ENCODE results near the gene ANKRD50. TPM values are rescaled to one million over a fixed set of nuclear protein-coding genes. Genes with fewer than 3 reads are reported as not detected.

ANKRD50 gene, protein sequence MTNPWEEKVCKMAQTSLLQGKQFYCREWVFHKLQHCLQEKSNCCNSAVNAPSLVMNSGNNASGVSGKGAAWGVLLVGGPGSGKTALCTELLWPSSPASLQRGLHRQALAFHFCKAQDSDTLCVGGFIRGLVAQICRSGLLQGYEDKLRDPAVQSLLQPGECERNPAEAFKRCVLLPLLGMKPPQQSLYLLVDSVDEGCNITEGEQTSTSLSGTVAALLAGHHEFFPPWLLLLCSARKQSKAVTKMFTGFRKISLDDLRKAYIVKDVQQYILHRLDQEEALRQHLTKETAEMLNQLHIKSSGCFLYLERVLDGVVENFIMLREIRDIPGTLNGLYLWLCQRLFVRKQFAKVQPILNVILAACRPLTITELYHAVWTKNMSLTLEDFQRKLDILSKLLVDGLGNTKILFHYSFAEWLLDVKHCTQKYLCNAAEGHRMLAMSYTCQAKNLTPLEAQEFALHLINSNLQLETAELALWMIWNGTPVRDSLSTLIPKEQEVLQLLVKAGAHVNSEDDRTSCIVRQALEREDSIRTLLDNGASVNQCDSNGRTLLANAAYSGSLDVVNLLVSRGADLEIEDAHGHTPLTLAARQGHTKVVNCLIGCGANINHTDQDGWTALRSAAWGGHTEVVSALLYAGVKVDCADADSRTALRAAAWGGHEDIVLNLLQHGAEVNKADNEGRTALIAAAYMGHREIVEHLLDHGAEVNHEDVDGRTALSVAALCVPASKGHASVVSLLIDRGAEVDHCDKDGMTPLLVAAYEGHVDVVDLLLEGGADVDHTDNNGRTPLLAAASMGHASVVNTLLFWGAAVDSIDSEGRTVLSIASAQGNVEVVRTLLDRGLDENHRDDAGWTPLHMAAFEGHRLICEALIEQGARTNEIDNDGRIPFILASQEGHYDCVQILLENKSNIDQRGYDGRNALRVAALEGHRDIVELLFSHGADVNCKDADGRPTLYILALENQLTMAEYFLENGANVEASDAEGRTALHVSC (N-terminal part only)
- 6.8 TPM for polyA plus RNA-seq (2012; ENCODE audit: insufficient read depth, insufficient read length, low read depth)

DNA sequence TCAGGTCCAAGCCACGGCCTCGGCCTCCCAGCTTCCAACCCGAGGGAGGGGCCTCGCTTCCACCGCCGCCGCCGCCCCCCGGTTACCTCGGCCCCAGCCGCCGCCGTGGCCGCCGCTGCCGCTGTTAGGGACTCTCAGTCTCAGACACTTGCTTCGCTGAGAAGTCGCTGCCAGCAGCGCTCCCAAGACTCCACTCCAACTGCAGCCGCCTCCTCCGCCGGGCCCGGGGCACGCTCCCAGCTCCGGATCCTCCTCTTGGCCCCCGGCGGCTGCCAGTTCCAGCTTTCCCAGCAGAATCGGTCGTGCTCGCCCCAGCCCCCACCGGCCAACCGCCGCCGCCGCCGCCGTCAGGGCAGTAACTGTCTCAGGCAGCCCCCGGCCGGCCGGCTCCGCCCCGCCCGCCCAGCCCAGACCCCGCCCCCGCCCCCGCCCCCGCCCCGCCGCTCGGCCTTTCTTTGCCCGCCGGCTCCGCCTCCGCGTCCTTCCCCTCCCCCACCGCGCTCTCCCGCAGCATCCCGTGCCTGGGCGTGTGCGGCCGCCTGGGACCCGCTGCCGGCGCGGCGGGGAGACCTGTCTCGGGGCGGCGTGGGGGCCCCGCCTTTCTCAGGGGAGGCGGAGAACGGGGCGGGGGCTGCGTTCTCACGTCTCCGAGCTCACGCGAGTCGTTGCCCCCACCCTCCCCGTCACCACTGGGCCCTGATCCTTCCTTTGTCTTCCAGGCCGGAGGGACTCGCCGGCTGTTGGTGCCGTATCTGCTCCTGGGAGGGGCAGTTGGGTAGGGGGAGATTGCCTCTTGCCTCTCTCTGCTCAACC lies at the start of gene ANKRD50:
ANKRD50 (minus strand) TSS at position 361 of the 813 bp plus-strand sequence. CDS start 2,221 bp downstream, outside the sequence.
- TF ChIP-seq, protein P1, sequence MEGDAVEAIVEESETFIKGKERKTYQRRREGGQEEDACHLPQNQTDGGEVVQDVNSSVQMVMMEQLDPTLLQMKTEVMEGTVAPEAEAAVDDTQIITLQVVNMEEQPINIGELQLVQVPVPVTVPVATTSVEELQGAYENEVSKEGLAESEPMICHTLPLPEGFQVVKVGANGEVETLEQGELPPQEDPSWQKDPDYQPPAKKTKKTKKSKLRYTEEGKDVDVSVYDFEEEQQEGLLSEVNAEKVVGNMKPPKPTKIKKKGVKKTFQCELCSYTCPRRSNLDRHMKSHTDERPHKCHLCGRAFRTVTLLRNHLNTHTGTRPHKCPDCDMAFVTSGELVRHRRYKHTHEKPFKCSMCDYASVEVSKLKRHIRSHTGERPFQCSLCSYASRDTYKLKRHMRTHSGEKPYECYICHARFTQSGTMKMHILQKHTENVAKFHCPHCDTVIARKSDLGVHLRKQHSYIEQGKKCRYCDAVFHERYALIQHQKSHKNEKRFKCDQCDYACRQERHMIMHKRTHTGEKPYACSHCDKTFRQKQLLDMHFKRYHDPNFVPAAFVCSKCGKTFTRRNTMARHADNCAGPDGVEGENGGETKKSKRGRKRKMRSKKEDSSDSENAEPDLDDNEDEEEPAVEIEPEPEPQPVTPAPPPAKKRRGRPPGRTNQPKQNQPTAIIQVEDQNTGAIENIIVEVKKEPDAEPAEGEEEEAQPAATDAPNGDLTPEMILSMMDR (IDR thresholded peaks at IDR 0.05; ENCODE audit: low read depth, low read length) = no peak
- H3K27me3 ChIP-seq = no peaks in the 10 kb centered on the region
- DNase-seq = peak; percentile 97
- H3K36me3 ChIP-seq = peaks cover 4% of the 10 kb centered on the region; the same call in 1 of the 2 replicates
- peak within 1 kb of the TSS; percentile 91 for H3K4me3 ChIP-seq (ENCODE audit: low read depth, low read length)
- peaks cover 7% of the 10 kb centered on the region; the same call in 1 of the 2 replicates for H3K4me1 ChIP-seq
- no peaks in the 10 kb centered on the region for H3K9me3 ChIP-seq

DNA sequence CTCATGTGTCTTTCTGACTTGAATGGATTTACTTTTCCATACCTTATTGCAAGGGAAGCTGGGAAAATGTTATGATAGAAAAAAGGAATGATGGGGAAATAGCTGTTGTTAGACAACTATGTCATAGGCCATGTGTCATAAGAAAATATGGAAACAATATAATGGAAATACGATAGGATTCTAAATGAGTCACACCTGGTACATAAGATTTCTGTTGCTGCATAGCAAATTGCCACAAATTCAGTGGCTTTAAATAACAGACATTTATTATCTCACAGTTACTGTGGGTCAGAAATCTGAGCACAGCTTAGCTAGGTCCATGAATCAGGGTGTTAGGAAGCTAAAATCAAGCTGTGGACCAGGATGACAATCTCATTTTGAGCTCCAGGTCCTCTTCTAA lies 44.6 kb upstream of the ANKRD50 start:
- no peak for DNase-seq
- H3K27me3 ChIP-seq = no peaks in the 10 kb centered on the region
- no peaks in the 10 kb centered on the region for H3K4me1 ChIP-seq
- TF ChIP-seq, protein P1 (IDR thresholded peaks at IDR 0.05; ENCODE audit: low read depth, low read length) = no peak
- H3K36me3 ChIP-seq = no peaks in the 10 kb centered on the region
- H3K4me3 ChIP-seq (ENCODE audit: low read depth, low read length) = no peak overlapping the region
- H3K9me3 ChIP-seq = no peaks in the 10 kb centered on the region

DNA sequence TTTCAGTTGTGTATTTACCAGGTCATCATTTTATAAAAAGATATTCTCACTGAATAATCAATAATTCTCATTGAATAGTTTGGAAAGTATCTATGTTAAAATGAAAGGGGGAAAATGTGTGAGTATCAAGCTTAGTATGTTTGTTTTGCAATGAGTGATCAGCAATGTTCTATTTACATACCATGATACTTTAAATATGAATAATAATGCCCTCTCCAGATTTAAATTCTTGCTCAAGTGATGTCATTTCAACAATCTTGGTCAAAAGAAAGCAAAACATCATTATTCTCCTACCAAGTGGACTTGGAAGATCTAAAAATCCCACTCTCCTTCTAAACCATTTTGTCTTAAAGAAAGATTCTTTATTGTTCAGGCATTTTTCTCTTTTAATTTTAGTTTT lies 42.1 kb upstream of the ANKRD50 start:
- TF ChIP-seq, protein P1 (IDR thresholded peaks at IDR 0.05; ENCODE audit: low read depth, low read length) = no peak
- no peaks in the 10 kb centered on the region for H3K36me3 ChIP-seq
- DNase-seq = no peak
- H3K4me3 ChIP-seq (ENCODE audit: low read depth, low read length) = no peak overlapping the region
- H3K9me3 ChIP-seq = no peaks in the 10 kb centered on the region
- H3K27me3 ChIP-seq = no peaks in the 10 kb centered on the region
- H3K4me1 ChIP-seq = no peaks in the 10 kb centered on the region

DNA sequence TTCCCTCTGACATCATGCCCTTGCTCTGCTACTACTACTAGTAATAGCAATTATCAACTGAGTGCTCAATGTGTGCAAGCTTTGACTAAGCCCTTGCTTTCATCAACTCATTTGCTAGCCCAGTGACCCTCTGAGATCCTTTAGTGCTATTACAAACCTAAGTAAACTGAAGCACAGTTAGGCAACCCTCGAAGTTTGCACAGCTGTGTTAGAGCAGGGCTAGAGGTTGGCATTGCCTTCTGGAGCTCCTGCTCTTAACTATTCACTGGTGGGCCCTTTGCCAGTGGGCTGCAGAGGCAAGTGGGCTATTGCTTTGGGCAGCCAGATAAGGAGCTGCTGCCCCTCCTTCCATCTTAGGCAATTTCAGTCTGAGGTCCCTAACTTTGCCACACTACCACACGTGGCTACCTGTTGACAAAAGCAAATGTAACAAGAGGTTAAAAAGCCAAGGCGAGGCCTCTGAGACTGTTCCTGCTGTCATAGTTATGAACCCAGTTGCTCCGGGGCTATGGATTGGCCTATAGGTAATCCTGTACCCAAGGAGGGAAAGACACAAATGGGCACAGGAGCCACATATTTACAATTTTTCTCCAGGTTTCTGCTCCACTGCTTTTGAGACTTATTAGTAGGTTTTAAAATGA lies 41.5 kb upstream of the ANKRD50 start:
- Histone ChIP-seq H3K27me3 (no peaks in the 10 kb centered on the region), H3K4me1 (no peaks in the 10 kb centered on the region), H3K9me3 (no peaks in the 10 kb centered on the region), H3K36me3 (no peaks in the 10 kb centered on the region), H3K4me3 (ENCODE audit: low read depth, low read length) (no peak overlapping the region)
- TF ChIP-seq, protein P1 (IDR thresholded peaks at IDR 0.05; ENCODE audit: low read depth, low read length) = no peak
- no peak for DNase-seq

DNA sequence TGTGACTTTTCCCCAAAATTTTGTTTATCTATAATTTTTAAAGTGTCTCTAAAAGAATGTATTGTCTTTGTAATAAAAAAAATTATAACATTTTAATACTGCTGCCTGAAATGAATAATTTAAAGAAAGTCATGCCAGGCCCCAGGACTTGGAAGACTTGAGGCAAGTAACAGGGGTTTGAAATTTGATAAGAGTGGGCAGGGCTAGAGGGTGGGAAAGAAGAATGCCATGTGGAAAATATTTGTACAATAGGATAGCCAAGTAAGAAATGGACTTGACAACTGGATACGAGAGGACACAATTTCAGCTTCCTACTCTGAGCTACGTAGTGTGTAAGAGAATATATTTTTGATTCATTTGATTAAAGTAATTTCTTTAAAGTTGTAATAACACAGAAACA lies 36.9 kb upstream of the ANKRD50 start:
- Histone ChIP-seq H3K9me3 (no peaks in the 10 kb centered on the region), H3K36me3 (no peaks in the 10 kb centered on the region), H3K4me3 (ENCODE audit: low read depth, low read length) (no peak overlapping the region), H3K4me1 (no peaks in the 10 kb centered on the region), H3K27me3 (no peaks in the 10 kb centered on the region)
- TF ChIP-seq, protein P1 (IDR thresholded peaks at IDR 0.05; ENCODE audit: low read depth, low read length) = no peak
- DNase-seq = no peak

Measured in BE2C (cell line).